Endothelial cell of umbilical vein (primary cell): ENCODE results near the gene TPK1. TPM values are rescaled to one million over a fixed set of nuclear protein-coding genes. Genes with fewer than 3 reads are reported as not detected.

Source experiments
- BruUV-seq: library from RNA; stranded (reverse); fragments of 400-500 nt; replicated peaks from 2 replicates; lab custom pipeline; 2021; lab: Mats Ljungman, UMichigan
- CTCF ChIA-PET: fragments of 300-600, 350-600 bp; sonication (Branson Sonifier 250); formaldehyde crosslinking; loops from one replicate; lab custom pipeline; 2021; ENCODE audit warnings: antibody characterized with exemption, inconsistent platforms; lab: Charles Lee
- POLR2A ChIA-PET: fragments of 300-600, 350-600 bp; sonication (Branson Sonifier 250); formaldehyde crosslinking; loops from one replicate; lab custom pipeline; 2021; ENCODE audit warnings: antibody characterized with exemption, inconsistent platforms; lab: Charles Lee
- DNase-seq: peaks from one replicate; pipeline ENCODE4 v3.0.0-alpha.2; 2011; ENCODE audit warnings: low read depth, low spot score
- FAIRE-seq: peaks from 2 replicates; lab custom pipeline; 2011; peaks lifted over from hg19 to GRCh38; lab: Jason Lieb, UNC
- H2AFZ ChIP-seq: 2 replicates; pipeline ENCODE4 v1.6.0; 2012; ENCODE audit warnings: low read depth, low read length, control low read depth, inconsistent platforms
- H3K27ac ChIP-seq: 2 replicates; pipeline ENCODE4 v1.5.1; 2011; ENCODE audit warnings: low read depth, mild to moderate bottlenecking, control low read depth, low read length, moderate library complexity; ENCODE audit not compliant: insufficient read depth
- H3K27me3 ChIP-seq, 2 experiments: 2 replicates each; pipeline versions ENCODE4 v1.6.0 to v1.6.1; 2011; ENCODE audit warnings: low read length in 2 of 2, mixed read lengths in 1 of 2; ENCODE audit not compliant: control insufficient read depth in 2 of 2, insufficient read depth in 2 of 2
- H3K36me3 ChIP-seq, 2 experiments: 2 replicates in 1 of 2; 3 replicates in 1 of 2; pipeline ENCODE4 v1.5.1; 2011; ENCODE audit warnings: low read length in 2 of 2, mild to moderate bottlenecking in 1 of 2, moderate library complexity in 1 of 2; ENCODE audit not compliant: control insufficient read depth in 2 of 2, insufficient read depth in 2 of 2; ENCODE audit errors: extremely low read depth in 1 of 2
- H3K4me1 ChIP-seq: 3 replicates; pipeline ENCODE4 v1.5.1; 2011; ENCODE audit warnings: mild to moderate bottlenecking, low read length; ENCODE audit not compliant: control insufficient read depth, insufficient read depth; ENCODE audit errors: extremely low read depth
- H3K4me2 ChIP-seq: 2 replicates; pipeline ENCODE4 v1.6.1; 2011; ENCODE audit warnings: low read length, control low read depth, mixed read lengths; ENCODE audit not compliant: insufficient read depth
- H3K4me3 ChIP-seq, 3 experiments: fragments of 200-600 bp in 1 of 3; sonication (generic), shearing (Covaris generic) in 1 of 3; replicated peaks in 1 of 3; 2 replicates each; pipeline ENCODE4 v1.5.1; 2011 to 2016; ENCODE audit warnings: control low read depth in 3 of 3, low read length in 3 of 3, mild to moderate bottlenecking in 2 of 3, inconsistent platforms in 1 of 3, low read depth in 1 of 3, moderate library complexity in 1 of 3; ENCODE audit not compliant: insufficient read depth in 1 of 3
- H3K79me2 ChIP-seq: 2 replicates; pipeline ENCODE4 v1.6.0; 2012; ENCODE audit warnings: low read length, inconsistent platforms; ENCODE audit not compliant: control insufficient read depth, insufficient read depth
- H3K9ac ChIP-seq: replicated peaks from 2 replicates; pipeline ENCODE3; 2011; ENCODE audit warnings: low read length, control low read depth; ENCODE audit not compliant: insufficient read depth; ENCODE audit errors: extremely low read depth
- H3K9me1 ChIP-seq: replicated peaks from 3 replicates; pipeline ENCODE4 v1.6.0; 2011; ENCODE audit warnings: mild to moderate bottlenecking, low read length; ENCODE audit not compliant: control insufficient read depth, insufficient read depth; ENCODE audit errors: extremely low read depth
- H3K9me3 ChIP-seq: replicated peaks from 2 replicates; pipeline ENCODE4 v1.5.1; 2012; ENCODE audit warnings: low read length, inconsistent platforms; ENCODE audit not compliant: control insufficient read depth, insufficient read depth
- H4K20me1 ChIP-seq: replicated peaks from 2 replicates; pipeline ENCODE3; 2011; ENCODE audit warnings: mild to moderate bottlenecking, low read length; ENCODE audit not compliant: control insufficient read depth, insufficient read depth; ENCODE audit errors: extremely low read depth
- CTCF ChIP-seq, 2 donors: IDR thresholded peaks; 1 replicate in 1 of 2; 2 replicates in 1 of 2; pipeline ENCODE4 v1.5.1; 2011; ENCODE audit warnings: low read length in 2 of 2, mild to moderate bottlenecking in 2 of 2, moderate library complexity in 2 of 2, control low read depth in 1 of 2, inconsistent platforms in 1 of 2, low read depth in 1 of 2; ENCODE audit not compliant: insufficient read depth in 1 of 2; ENCODE audit errors: extremely low read depth in 1 of 2
- EZH2 ChIP-seq: IDR thresholded peaks from 2 replicates; pipeline ENCODE4 v1.6.1; 2012; ENCODE audit warnings: borderline replicate concordance, low read depth, mild to moderate bottlenecking, moderate library complexity, low read length, inconsistent platforms; ENCODE audit not compliant: severe bottlenecking
- FOS ChIP-seq: IDR thresholded peaks from 2 replicates; pipeline ENCODE4 v1.6.1; 2011; ENCODE audit warnings: mild to moderate bottlenecking, low read length, moderate library complexity, borderline replicate concordance; ENCODE audit not compliant: insufficient read depth
- GATA2 ChIP-seq: IDR thresholded peaks from 2 replicates; pipeline ENCODE4 v1.7.0; 2011; ENCODE audit warnings: low read depth, mild to moderate bottlenecking, moderate library complexity, mixed read lengths, low read length; ENCODE audit not compliant: insufficient read length, insufficient read depth
- JUN ChIP-seq: IDR thresholded peaks from 2 replicates; pipeline ENCODE4 v1.6.1; 2011; ENCODE audit warnings: borderline replicate concordance, low read depth; ENCODE audit not compliant: insufficient read length, insufficient read depth
- MAX ChIP-seq: IDR thresholded peaks from 2 replicates; pipeline ENCODE4 v1.6.1; 2011; ENCODE audit not compliant: insufficient read depth, insufficient read length
- MYC ChIP-seq: IDR thresholded peaks from one replicate; pipeline ENCODE4 v1.6.1; 2011; ENCODE audit warnings: mild to moderate bottlenecking, low read depth, low read length
- POLR2A ChIP-seq: IDR thresholded peaks from 2 replicates; pipeline ENCODE4 v1.6.1; 2012; ENCODE audit warnings: low read depth, mild to moderate bottlenecking, control low read depth, low read length
- POLR2AphosphoS5 ChIP-seq: IDR thresholded peaks from 2 replicates; pipeline ENCODE4 v1.6.1; 2012; ENCODE audit warnings: low read depth, mild to moderate bottlenecking, control low read depth, low read length, moderate library complexity; ENCODE audit not compliant: insufficient read depth
- dilution Hi-C: fragments of 300-500 bp; cut with MboI; formaldehyde crosslinking; loops from one replicate; pipeline ENCODE4 v1.15.0; 2019; ENCODE audit warnings: low sequenced_read_pairs; ENCODE audit not compliant: extremely low pct_ligation_motif_present
- intact Hi-C: fragments of 100-400 bp; cut with micrococcal nuclease; formaldehyde crosslinking; loops from one replicate; pipeline ENCODE4 v1.10.0; 2022
- polyA plus RNA-seq, 4 experiments: library from polyadenylated mRNA; depleted of rRNA in 3 of 4; stranded (reverse) in 3 of 4; unstranded in 1 of 4; fragments of >200 nt; gene quantifications; 2 replicates each; pipeline versions ENCODE4 v1.2.1 to v1.2.3, GENCODE V29; 2011 to 2012; ENCODE audit warnings: missing spikeins in 1 of 4
- total RNA-seq: library from RNA; stranded (reverse); gene quantifications from 2 replicates; pipeline ENCODE4 v1.2.3, GENCODE V29; 2021

The TPK1 gene
- total and polyA plus RNA-seq, 2 donors (not counting 3 experiments of a cell fraction or from before 2014, with no cell fraction given), result 7.5 to 9.3 TPM

- H3K4me2 ChIP-seq, result no peak overlapping the region
- ChIA-PET CTCF (no interaction called here), POLR2A (no interaction called here)
- H3K4me1 ChIP-seq, result no peaks in the 10 kb centered on the region
- no TSS peak for BruUV-seq
- H3K9ac ChIP-seq, result no peak overlapping the region
- no peak overlapping the region for H3K4me3 ChIP-seq
- no peak overlapping the region for H2AFZ ChIP-seq
- H3K27ac ChIP-seq, result no peak overlapping the region
- H3K9me1 ChIP-seq, result no peaks in the 10 kb centered on the region
- no peaks in the 10 kb centered on the region for H3K27me3 ChIP-seq
- dilution Hi-C loops, result no loop called here
- no peak for DNase-seq
- FAIRE-seq, result no peak
- H3K79me2 ChIP-seq, result no peaks in the 10 kb centered on the region
- H3K36me3 ChIP-seq, result no peaks in the 10 kb centered on the region
- no peaks in the 10 kb centered on the region for H3K9me3 ChIP-seq
- TF ChIP-seq JUN (no peak), POLR2AphosphoS5 (no peak), MYC (no peak), EZH2 (no peak), FOS (no peak), GATA2 (no peak), POLR2A (no peak), MAX (no peak), CTCF (IDR thresholded peaks at IDR 0.05; ENCODE audit: extremely low read depth in 1 of 2, insufficient read depth in 1 of 2, low read depth in 1 of 2, low read length in 2 of 2) (no peak)
- intact Hi-C loops, result no loop called here
- no peaks in the 10 kb centered on the region for H4K20me1 ChIP-seq
Measured at GRCh38 chr7:144416341-144416740, 419.5 kb downstream of the TPK1 start.
